ENCODE data around the gene RASL10A.

Gene RASL10A

GRCh38 chr22:29300467-29300806 lies 15.1 kb downstream of the RASL10A start:
- TF ChIP-seq, protein P1, sequence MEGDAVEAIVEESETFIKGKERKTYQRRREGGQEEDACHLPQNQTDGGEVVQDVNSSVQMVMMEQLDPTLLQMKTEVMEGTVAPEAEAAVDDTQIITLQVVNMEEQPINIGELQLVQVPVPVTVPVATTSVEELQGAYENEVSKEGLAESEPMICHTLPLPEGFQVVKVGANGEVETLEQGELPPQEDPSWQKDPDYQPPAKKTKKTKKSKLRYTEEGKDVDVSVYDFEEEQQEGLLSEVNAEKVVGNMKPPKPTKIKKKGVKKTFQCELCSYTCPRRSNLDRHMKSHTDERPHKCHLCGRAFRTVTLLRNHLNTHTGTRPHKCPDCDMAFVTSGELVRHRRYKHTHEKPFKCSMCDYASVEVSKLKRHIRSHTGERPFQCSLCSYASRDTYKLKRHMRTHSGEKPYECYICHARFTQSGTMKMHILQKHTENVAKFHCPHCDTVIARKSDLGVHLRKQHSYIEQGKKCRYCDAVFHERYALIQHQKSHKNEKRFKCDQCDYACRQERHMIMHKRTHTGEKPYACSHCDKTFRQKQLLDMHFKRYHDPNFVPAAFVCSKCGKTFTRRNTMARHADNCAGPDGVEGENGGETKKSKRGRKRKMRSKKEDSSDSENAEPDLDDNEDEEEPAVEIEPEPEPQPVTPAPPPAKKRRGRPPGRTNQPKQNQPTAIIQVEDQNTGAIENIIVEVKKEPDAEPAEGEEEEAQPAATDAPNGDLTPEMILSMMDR (conservative IDR thresholded peaks at IDR 0.05; ENCODE audit: low read length), result no peak
- DNase-seq (ENCODE audit: low read depth), result no peak
- H3K4me3 ChIP-seq (ENCODE audit: low read length), result no peak overlapping the region

- no peak overlapping the region for H3K4me3 ChIP-seq (ENCODE audit: low read length)
- no peak for DNase-seq (ENCODE audit: low read depth)
- TF ChIP-seq, protein P1 (conservative IDR thresholded peaks at IDR 0.05; ENCODE audit: low read length), result no peak
Observed at GRCh38 chr22:29299136-29299900, 16.2 kb downstream of the RASL10A start.

GRCh38 chr22:29298641-29299040 lies 16.9 kb downstream of the RASL10A start:
- no peak for DNase-seq (ENCODE audit: low read depth)
- H3K4me3 ChIP-seq (ENCODE audit: low read length), result no peak overlapping the region
- TF ChIP-seq, protein P1 (conservative IDR thresholded peaks at IDR 0.05; ENCODE audit: low read length), result no peak

- no peak for DNase-seq (ENCODE audit: low read depth)
- H3K4me3 ChIP-seq (ENCODE audit: low read length), result no peak overlapping the region
- TF ChIP-seq, protein P1 (conservative IDR thresholded peaks at IDR 0.05; ENCODE audit: low read length), result no peak
Observed at GRCh38 chr22:29292379-29292778, 23.1 kb downstream of the RASL10A start.

DNA sequence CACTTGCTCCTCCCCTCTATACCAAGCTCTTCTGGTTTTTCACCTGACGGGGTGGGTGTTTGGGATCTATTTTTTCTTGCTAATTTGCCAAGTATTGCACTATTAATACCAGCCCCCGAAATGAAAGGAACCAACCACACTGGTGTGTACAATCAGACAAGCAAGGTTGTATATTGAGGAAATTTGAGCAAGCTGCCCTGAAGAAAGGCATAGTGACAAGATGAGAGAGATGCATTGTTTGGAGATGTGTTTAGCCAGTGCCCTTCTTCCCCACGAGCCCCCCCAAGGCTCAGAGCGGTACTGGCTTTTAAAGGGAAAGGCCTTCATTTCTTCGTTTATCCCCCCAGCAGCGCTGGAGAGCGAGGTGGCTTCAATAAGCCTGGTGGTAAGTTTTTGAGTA lies 24.3 kb downstream of the RASL10A start:
- H3K4me3 ChIP-seq (ENCODE audit: low read length), result no peak overlapping the region
- TF ChIP-seq, protein P1 (conservative IDR thresholded peaks at IDR 0.05; ENCODE audit: low read length), result no peak
- DNase-seq (ENCODE audit: low read depth), result no peak

GRCh38 chr22:29290061-29290460 lies 25.4 kb downstream of the RASL10A start:
- H3K4me3 ChIP-seq (ENCODE audit: low read length), result no peak overlapping the region
- TF ChIP-seq, protein P1 (conservative IDR thresholded peaks at IDR 0.05; ENCODE audit: low read length), result no peak
- DNase-seq (ENCODE audit: low read depth), result no peak

DNA sequence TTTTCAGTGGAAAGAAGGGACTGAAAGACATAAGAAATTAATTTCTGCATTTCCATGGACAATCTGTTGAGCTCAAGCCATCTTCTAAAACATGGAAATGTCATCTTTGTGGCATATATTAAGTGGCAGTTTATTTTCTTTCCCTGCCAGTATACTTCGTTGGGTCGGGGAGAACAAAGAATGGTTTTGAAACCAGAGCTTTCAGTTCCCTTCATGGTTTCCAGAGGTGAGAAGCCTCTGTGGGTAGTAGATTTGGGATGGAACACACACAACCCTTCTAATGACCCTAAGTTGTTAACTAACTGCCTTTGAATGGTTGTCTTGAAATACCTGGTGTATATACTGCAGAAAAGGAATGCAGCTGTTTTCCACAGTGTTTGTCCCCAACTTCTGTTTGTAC lies 26.7 kb downstream of the RASL10A start:
- TF ChIP-seq, protein P1 (conservative IDR thresholded peaks at IDR 0.05; ENCODE audit: low read length), result no peak
- no peak for DNase-seq (ENCODE audit: low read depth)
- H3K4me3 ChIP-seq (ENCODE audit: low read length), result no peak overlapping the region

All from AG10803 (cell line).